IPS-18c (cell line): ENCODE measurements around the gene CDC42SE2.
A peak's percentile ranks its signal among the peaks of the same experiment; 100 is the strongest.

ENCODE experiments used
- H3K4me3 ChIP-seq: 2 replicates; pipeline ENCODE4 v1.7.0; 2013; ENCODE audit warnings: low read depth, mild to moderate bottlenecking, low read length, moderate library complexity; ENCODE audit not compliant: insufficient read depth
- H3K9me3 ChIP-seq: one replicate; pipeline ENCODE4 v1.6.1; 2013; ENCODE audit warnings: mild to moderate bottlenecking, low read length, moderate library complexity; ENCODE audit not compliant: control insufficient read depth, insufficient read depth

Gene CDC42SE2

GRCh38 chr5:131263648-131264450 is at the start of gene CDC42SE2:
Gene CDC42SE2, plus strand, starts transcription at chr5:131264053. Its CDS starts 95,441 bp downstream, at chr5:131359494.
- peak within 1 kb of the TSS; percentile 83 for H3K4me3 ChIP-seq

GRCh38 chr5:131214609-131215227 is 49.1 kb upstream of the CDC42SE2 start:
- H3K9me3 ChIP-seq, result no peaks in the 10 kb centered on the region
- H3K4me3 ChIP-seq, result no peak overlapping the region

More at GRCh38 chr5:131263648-131264450, at the start of gene CDC42SE2:
- no peaks in the 10 kb centered on the region for H3K9me3 ChIP-seq

DNA sequence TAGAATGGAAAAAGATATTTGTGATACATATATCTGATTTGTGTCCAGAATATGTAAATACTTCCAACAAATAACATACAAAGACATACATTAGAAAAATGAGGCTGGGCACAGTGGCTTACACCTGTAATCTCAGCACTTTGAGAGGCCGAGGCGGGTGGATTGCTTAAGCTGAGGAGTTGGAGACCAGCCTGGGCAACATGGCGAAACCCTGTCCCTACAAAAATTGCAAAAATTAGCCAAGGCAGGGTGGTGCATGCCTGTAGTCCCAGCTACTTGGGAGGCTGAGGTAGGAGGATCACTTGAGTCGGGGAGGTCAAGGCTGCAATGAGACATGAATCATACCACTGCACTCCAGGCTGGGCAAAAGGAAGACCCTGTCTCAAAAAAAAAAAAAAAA is 46.1 kb upstream of the CDC42SE2 start:
- Histone ChIP-seq H3K9me3 (no peaks in the 10 kb centered on the region), H3K4me3 (no peak overlapping the region)

DNA sequence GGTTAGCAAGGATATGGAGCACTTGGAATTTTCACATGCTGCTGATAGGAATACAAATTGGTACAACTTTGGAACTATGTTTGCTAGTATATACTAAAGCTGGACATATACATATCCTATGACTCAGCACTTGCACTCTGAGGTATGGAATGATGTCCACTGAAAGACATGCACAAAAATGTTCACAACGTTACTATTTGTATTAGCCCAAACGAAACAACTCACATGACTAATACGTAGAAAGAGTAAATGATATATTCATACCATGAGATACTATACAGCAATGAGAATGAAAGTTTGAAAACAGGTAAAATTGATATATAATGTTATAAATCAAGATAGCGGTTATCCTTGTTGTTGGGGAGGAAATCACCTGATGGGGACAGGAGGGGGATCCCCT is 45.5 kb upstream of the CDC42SE2 start:
- Histone ChIP-seq H3K9me3 (no peaks in the 10 kb centered on the region), H3K4me3 (no peak overlapping the region)

GRCh38 chr5:131220566-131220965 is 43.3 kb upstream of the CDC42SE2 start:
- Histone ChIP-seq H3K9me3 (no peaks in the 10 kb centered on the region), H3K4me3 (no peak overlapping the region)

- Histone ChIP-seq H3K4me3 (no peak overlapping the region), H3K9me3 (no peaks in the 10 kb centered on the region)
Measured at GRCh38 chr5:131221008-131221703, 42.7 kb upstream of the CDC42SE2 start.

- Histone ChIP-seq H3K4me3 (no peak overlapping the region), H3K9me3 (no peaks in the 10 kb centered on the region)
Measured at GRCh38 chr5:131221888-131222287, 42.0 kb upstream of the CDC42SE2 start.

GRCh38 chr5:131222731-131223130 is 41.1 kb upstream of the CDC42SE2 start:
- H3K9me3 ChIP-seq, result no peaks in the 10 kb centered on the region
- no peak overlapping the region for H3K4me3 ChIP-seq

DNA sequence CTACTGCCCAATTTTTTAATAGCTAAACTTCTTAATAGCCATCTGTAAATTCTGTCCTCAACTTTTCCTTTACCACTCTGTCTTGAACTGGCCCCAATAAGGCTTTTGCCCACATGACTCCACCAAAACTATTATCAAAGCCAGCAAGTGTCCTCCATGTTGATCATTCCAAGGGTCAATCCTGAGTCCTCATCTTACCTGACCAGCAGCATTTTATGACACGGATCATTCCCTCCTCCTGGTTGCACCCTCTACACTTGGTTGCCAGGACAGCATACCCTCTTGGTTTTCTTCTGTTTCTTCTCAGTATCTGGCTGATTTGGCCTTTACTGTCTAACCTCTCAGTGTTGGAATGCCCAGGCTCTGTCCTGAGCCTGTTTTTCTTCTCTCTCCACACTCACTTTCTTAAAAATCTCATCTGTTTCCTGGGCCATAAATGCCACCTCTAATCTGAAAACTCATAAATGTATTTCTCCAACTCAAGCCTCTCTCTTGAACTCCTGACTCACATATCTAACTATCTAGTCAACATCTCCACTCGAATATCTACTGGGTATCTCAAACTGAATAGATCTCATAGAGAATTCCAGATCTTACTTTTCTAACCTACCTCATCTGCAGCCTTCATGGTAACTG is 40.0 kb upstream of the CDC42SE2 start:
- Histone ChIP-seq H3K4me3 (no peak overlapping the region), H3K9me3 (no peaks in the 10 kb centered on the region)

- H3K4me3 ChIP-seq, result no peak overlapping the region
Measured at GRCh38 chr5:131224387-131225201, 39.3 kb upstream of the CDC42SE2 start.

GRCh38 chr5:131225282-131225974 is 38.4 kb upstream of the CDC42SE2 start:
- H3K9me3 ChIP-seq, result no peaks in the 10 kb centered on the region
- H3K4me3 ChIP-seq, result no peak overlapping the region

More at GRCh38 chr5:131224387-131225201, 39.3 kb upstream of the CDC42SE2 start:
- no peaks in the 10 kb centered on the region for H3K9me3 ChIP-seq

DNA sequence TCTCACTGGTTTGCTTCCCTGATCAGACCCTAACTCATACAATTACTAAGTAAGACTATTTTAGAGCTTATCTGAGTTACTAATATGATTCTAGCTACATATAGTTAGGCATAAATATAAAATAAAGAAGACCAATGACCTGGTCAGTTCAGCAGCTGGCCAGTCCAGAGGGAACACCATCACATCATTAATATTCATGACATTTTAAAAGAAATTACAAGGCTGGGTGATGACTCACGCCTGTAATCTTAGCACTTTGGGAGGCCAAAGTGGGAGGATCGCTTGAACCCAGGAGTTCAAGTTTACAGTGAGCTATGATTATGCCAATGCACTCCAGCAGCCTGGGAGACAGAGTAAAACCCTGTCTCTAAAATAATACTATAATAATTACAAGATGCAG is 37.0 kb upstream of the CDC42SE2 start:
- no peak overlapping the region for H3K4me3 ChIP-seq

GRCh38 chr5:131228646-131229045 is 35.2 kb upstream of the CDC42SE2 start:
- Histone ChIP-seq H3K9me3 (no peaks in the 10 kb centered on the region), H3K4me3 (no peak overlapping the region)

More for the DNA sequence above, 37.0 kb upstream of the CDC42SE2 start:
- no peaks in the 10 kb centered on the region for H3K9me3 ChIP-seq

- H3K4me3 ChIP-seq, result no peak overlapping the region
- H3K9me3 ChIP-seq, result no peaks in the 10 kb centered on the region
Measured at GRCh38 chr5:131229623-131230022, 34.2 kb upstream of the CDC42SE2 start.

- Histone ChIP-seq H3K4me3 (no peak overlapping the region), H3K9me3 (no peaks in the 10 kb centered on the region)
Measured at GRCh38 chr5:131230406-131230805, 33.4 kb upstream of the CDC42SE2 start.

- Histone ChIP-seq H3K9me3 (no peaks in the 10 kb centered on the region), H3K4me3 (no peak overlapping the region)
Measured at GRCh38 chr5:131239686-131240085, 24.2 kb upstream of the CDC42SE2 start.
